B cell (primary cell): ENCODE results near the gene GLYATL1.

Experiments used
- EZH2 ChIP-seq: IDR thresholded peaks from 2 replicates; pipeline ENCODE4 v1.6.1; 2012; ENCODE audit warnings: borderline replicate concordance, low read depth, mild to moderate bottlenecking, moderate library complexity, low read length; ENCODE audit not compliant: insufficient read depth, poor library complexity, severe bottlenecking
- TF ChIP-seq, protein P1 (sequence below): fragments of 200-600 bp; IDR thresholded peaks from one replicate; pipeline ENCODE4 v1.8.0; 2022; ENCODE audit warnings: antibody characterized with exemption, mild to moderate bottlenecking

DNA sequence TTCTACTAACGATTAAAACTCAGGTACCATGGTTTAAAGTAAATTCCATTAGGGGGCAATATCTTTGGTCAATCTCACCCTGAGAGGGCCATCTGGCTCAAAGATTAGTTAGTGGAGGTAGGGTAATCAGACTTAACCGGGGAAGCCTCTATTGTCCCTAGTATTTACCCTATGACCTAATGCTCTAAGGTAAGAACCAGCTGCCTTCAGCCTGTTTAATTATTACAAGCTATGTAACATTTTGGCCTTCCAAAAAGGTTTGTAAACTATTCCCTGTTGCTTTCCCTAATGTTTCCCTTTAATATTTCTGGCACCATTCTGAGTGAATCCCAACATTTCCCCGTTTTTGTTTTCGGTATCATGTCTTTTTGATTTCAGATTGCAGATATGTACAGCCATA lies 15.1 kb upstream of the GLYATL1 start:
- TF ChIP-seq, protein P1, sequence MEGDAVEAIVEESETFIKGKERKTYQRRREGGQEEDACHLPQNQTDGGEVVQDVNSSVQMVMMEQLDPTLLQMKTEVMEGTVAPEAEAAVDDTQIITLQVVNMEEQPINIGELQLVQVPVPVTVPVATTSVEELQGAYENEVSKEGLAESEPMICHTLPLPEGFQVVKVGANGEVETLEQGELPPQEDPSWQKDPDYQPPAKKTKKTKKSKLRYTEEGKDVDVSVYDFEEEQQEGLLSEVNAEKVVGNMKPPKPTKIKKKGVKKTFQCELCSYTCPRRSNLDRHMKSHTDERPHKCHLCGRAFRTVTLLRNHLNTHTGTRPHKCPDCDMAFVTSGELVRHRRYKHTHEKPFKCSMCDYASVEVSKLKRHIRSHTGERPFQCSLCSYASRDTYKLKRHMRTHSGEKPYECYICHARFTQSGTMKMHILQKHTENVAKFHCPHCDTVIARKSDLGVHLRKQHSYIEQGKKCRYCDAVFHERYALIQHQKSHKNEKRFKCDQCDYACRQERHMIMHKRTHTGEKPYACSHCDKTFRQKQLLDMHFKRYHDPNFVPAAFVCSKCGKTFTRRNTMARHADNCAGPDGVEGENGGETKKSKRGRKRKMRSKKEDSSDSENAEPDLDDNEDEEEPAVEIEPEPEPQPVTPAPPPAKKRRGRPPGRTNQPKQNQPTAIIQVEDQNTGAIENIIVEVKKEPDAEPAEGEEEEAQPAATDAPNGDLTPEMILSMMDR, result no peak
- no peak for TF ChIP-seq EZH2
